ENCODE data around the gene ESAM.

DNA sequence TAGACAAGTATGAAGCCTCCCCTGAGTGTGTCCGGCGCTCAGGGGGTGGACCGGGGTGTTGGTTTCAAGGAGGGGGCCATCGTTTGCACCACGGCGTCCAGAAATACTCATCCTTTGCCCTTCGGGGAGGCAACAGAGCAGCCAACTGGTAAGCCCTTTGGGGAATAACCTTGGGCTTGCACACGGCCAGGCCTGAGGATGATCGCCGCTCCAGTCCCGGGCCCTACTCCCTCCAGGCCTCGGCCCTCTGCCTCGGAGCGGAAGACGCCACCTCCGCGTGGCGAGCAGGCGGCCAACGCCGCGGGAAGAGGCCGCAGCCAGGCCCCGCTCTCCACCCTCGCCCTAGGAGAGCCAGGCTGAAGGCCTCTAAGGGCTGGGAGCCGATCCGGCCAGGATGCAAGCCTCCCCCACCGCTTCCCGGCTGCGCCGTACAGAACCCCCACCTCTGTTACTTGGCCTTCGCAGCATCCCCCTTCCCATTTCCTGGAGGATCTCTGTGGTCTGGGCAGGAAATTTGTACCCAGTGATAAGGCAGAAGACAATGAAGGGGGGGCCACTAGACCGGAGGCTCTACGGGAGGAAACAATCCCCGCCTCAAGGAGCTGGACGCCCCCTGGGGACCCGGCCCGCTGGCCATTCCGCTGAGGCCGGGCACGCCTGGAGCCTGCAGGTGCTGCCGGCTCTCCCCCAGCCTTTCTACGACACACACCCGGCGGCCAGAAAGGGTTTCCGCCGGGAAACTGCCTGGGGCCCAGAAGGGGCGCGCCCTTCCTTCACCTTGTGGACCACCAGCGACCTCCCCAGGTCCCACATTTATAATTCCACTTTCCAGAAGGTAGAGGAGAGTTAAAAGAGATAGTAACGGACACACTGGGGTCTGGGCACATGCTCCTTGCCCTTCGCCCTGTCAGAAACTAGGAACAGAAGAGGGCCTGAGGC is 2.6 kb downstream of the ESAM start:
- no peak for TF ChIP-seq CTCF (conservative IDR thresholded peaks at IDR 0.05; ENCODE audit: low read depth, low read length)
- TF ChIP-seq EZH2phosphoT487 (IDR thresholded peaks at IDR 0.05; ENCODE audit: borderline replicate concordance, low read length), result no peak

Measured in PC-3 (cell line).